OCI-LY3 (cell line): ENCODE results near the gene ACSF3.

ENCODE experiments used
- EZH2phosphoT487 ChIP-seq: fragments of 200-600 bp; shearing (Covaris generic); IDR thresholded peaks from 2 replicates; pipeline ENCODE4 v1.6.1; 2018; ENCODE audit warnings: antibody characterized with exemption, mixed run types, low read depth
- TF ChIP-seq, protein P1 (sequence below): fragments of 200-600, 300-600 bp; sonication (generic); IDR thresholded peaks from 2 replicates; pipeline ENCODE4 v1.5.1; 2014; ENCODE audit warnings: antibody characterized with exemption, low read length, low read depth

DNA sequence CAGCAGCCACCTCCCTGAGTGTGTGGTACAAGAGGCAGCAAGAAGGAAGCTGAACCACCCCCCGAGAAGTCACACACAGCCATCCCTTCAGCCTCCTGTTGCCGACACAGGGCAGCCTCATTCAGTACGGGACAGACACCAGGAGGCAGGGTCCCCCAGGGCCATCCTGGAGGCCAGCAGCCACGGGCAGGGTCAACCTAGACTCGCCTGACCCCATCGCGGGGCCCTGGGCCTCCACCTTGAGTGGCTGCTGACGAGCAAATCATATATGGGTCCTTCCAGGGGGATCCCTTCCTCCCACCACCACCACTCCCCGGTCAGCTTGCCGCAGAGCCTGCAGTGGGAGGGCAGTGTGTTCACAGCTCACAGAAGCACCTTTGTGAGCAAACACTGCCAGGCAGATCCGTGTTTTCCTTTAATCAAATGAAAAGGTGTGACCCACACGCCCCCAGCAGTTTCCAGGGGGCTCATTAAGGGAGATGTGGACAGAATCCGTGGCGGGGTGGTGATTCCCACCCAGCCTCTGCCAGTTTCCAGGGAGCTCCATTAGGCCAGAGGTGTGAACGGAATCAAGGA is 5.6 kb upstream of the ACSF3 start:
- TF ChIP-seq, protein P1, sequence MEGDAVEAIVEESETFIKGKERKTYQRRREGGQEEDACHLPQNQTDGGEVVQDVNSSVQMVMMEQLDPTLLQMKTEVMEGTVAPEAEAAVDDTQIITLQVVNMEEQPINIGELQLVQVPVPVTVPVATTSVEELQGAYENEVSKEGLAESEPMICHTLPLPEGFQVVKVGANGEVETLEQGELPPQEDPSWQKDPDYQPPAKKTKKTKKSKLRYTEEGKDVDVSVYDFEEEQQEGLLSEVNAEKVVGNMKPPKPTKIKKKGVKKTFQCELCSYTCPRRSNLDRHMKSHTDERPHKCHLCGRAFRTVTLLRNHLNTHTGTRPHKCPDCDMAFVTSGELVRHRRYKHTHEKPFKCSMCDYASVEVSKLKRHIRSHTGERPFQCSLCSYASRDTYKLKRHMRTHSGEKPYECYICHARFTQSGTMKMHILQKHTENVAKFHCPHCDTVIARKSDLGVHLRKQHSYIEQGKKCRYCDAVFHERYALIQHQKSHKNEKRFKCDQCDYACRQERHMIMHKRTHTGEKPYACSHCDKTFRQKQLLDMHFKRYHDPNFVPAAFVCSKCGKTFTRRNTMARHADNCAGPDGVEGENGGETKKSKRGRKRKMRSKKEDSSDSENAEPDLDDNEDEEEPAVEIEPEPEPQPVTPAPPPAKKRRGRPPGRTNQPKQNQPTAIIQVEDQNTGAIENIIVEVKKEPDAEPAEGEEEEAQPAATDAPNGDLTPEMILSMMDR, result no peak
- TF ChIP-seq EZH2phosphoT487, result no peak
